ENCODE results near the gene ZFHX3. TPM values are rescaled to one million over a fixed set of nuclear protein-coding genes. Genes with fewer than 3 reads are reported as not detected.

The ZFHX3 gene
- total and polyA plus RNA-seq, 9 of the 15 experiments (the other 6 are each of a cell fraction or from before 2014, with no cell fraction given), result 0.01 to 0.23 (median 0.06) TPM; not detected in 4

GRCh38 chr16:72858665-72859493 lies 189.0 kb downstream of the ZFHX3 start:
- H4K20me1 ChIP-seq (replicated peaks; ENCODE audit: control insufficient read depth, insufficient read depth, low read length), result no peaks in the 10 kb centered on the region
- no peak overlapping the region for H3K27ac ChIP-seq (ENCODE audit: extremely low read depth, low read depth, low read length)
- 2% methylated on average over 21 of the region's 21 CpGs for WGBS (ENCODE audit: insufficient coverage, low coverage, missing lambda C conversion rate)
- H3K9me1 ChIP-seq (ENCODE audit: control insufficient read depth, insufficient read depth, low read length), result peaks cover 4% of the 10 kb centered on the region
- no peak for ATAC-seq
- ChIA-PET CTCF (ENCODE audit: low intra/inter-chr PET ratio) (interaction anchor here (0.7 kb wide), 1 partner anchor 459 kb away, joined by 3 read pairs; no protein-coding TSS in a partner anchor), POLR2A (interaction anchor here (1.1 kb wide), 1 partner anchor 15 kb away, joined by 3 read pairs; no protein-coding TSS in a partner anchor)
- no peaks in the 10 kb centered on the region for H3K4me1 ChIP-seq (replicated peaks in 1 of 2; ENCODE audit: control insufficient read depth in 2 of 2, insufficient read depth in 2 of 2, low read length in 2 of 2)
- H3K4me3 ChIP-seq, result no peak overlapping the region
- no TSS peak for BruUV-seq (replicated peaks)
- intact Hi-C loops (cut with micrococcal nuclease), result no loop called here
- H3K27me3 ChIP-seq (ENCODE audit: control insufficient read depth in 2 of 2, insufficient read depth in 2 of 2, low read length in 2 of 2), result peaks cover 18 to 46% of the 10 kb centered on the region in 2 experiments
- H2AFZ ChIP-seq (ENCODE audit: low read depth, low read length), result no peak overlapping the region
- H3K9ac ChIP-seq (ENCODE audit: insufficient read depth in 1 of 2, low read depth in 2 of 2, low read length in 2 of 2), result no peak overlapping the region
- no peaks in the 10 kb centered on the region for H3K36me3 ChIP-seq (ENCODE audit: control insufficient read depth, insufficient read depth, low read length)
- H3K9me3 ChIP-seq (replicated peaks; ENCODE audit: control insufficient read depth, insufficient read depth, low read depth, low read length), result no peaks in the 10 kb centered on the region
- no peak overlapping the region for H3K4me2 ChIP-seq (ENCODE audit: insufficient read depth, low read length)
- TF ChIP-seq ZNF766 (CRISPR knock-in tag; conservative IDR thresholded peaks at IDR 0.05) (no peak), CBX1 (IDR thresholded peaks at IDR 0.05; ENCODE audit: low read depth) (no peak), ZBTB1 (CRISPR knock-in tag; IDR thresholded peaks at IDR 0.05; ENCODE audit: borderline replicate concordance, low read depth) (no peak), ZBTB33 (CRISPR knock-in tag; IDR thresholded peaks at IDR 0.05) (no peak), SLC30A9 (CRISPR knock-in tag; IDR thresholded peaks at IDR 0.05) (no peak)
- FAIRE-seq, result no peak
- in situ Hi-C loops (cut with MboI), result no loop called here
- DNase-seq (ENCODE audit: extremely low read depth in 1 of 4, low spot score in 3 of 4), result no peak
- no peaks in the 10 kb centered on the region for H3K79me2 ChIP-seq (ENCODE audit: control insufficient read depth, insufficient read depth, low read length)

All from K562 (cell line).